H1 (cell line): ENCODE data around the gene PTPN13. TPM values are rescaled to one million over a fixed set of nuclear protein-coding genes. Genes with fewer than 3 reads are reported as not detected.

Experiments used
- CHD7 ChIP-seq: fragments of 300-600 bp; sonication (generic); IDR thresholded peaks from 2 replicates; pipeline ENCODE4 v1.7.1; 2012; ENCODE audit warnings: low read length, moderate library complexity, mild to moderate bottlenecking, inconsistent platforms; ENCODE audit not compliant: insufficient replicate concordance
- HDAC2 ChIP-seq, 2 experiments: fragments of 300-600 bp in 1 of 2; sonication (generic) in 1 of 2; IDR thresholded peaks; 2 replicates each; pipeline ENCODE4 v1.6.1; 2011 to 2012; ENCODE audit warnings: low read depth in 2 of 2, low read length in 2 of 2, mild to moderate bottlenecking in 2 of 2, moderate library complexity in 2 of 2, borderline replicate concordance in 1 of 2, inconsistent platforms in 1 of 2
- SIRT6 ChIP-seq: IDR thresholded peaks from one replicate; pipeline ENCODE4 v1.7.1; 2012; ENCODE audit warnings: low read length, inconsistent platforms
- polyA plus RNA-seq, 7 experiments: library from polyadenylated mRNA; depleted of rRNA in 3 of 7; stranded (reverse) in 5 of 7; unstranded in 2 of 7; fragments of >200 nt in 5 of 7; fragments of 200-250 nt in 2 of 7; gene quantifications; 1 replicate in 5 of 7; 2 replicates in 1 of 7; 4 replicates in 1 of 7; pipeline versions ENCODE4 v1.2.1 to v1.2.3, GENCODE V29; 2011 to 2013; ENCODE audit warnings: missing spikeins in 2 of 7, mixed read lengths in 2 of 7
- total RNA-seq: library from RNA; stranded (reverse); fragmentation: NEBNext Ultra II Directional; extraction: Animal tissue kit (Norgen Biotek cat#: 25700); gene quantifications from 2 replicates; pipeline ENCODE4 v1.2.1, GENCODE V29; 2021

PTPN13 gene
- total and polyA plus RNA-seq, 2 of the 8 experiments (the other 6 are each of a cell fraction or from before 2014, with no cell fraction given) = 12.7 to 57.9 TPM

GRCh38 chr4:86749121-86749520, 155.0 kb downstream of the PTPN13 start (continued):
- TF ChIP-seq CHD7 (no peak), SIRT6 (no peak), HDAC2 (IDR thresholded peaks at IDR 0.05; ENCODE audit: borderline replicate concordance in 1 of 2, low read depth in 2 of 2, low read length in 2 of 2) (no peak)
